Activated CD4-positive, alpha-beta T cell treated with anti-CD3 and anti-CD28 coated beads, Interleukin-2, Interleukin-6, amounts not matched to agents 100 ng/mL and 50 ng/mL, durations not matched to agents 16 hours and 8 hours (primary cell): ENCODE measurements around the gene WNT5B.

Experiments
- DNase-seq: peaks from one replicate; pipeline ENCODE4 v3.0.0-alpha.2; 2020

WNT5B gene

GRCh38 chr12:1630827-1631591 lies 2.0 kb downstream of the WNT5B start:
- DNase-seq, result no peak

- no peak for DNase-seq
Measured at GRCh38 chr12:1632702-1633101, 3.7 kb downstream of the WNT5B start.

- no peak for DNase-seq
Measured at GRCh38 chr12:1633459-1633858, 4.4 kb downstream of the WNT5B start.

- no peak for DNase-seq
Measured at GRCh38 chr12:1634149-1634548, 5.1 kb downstream of the WNT5B start.

- DNase-seq, result peak; percentile 72
Measured at GRCh38 chr12:1634590-1635191, 5.7 kb downstream of the WNT5B start.

GRCh38 chr12:1635301-1636095 lies 6.5 kb downstream of the WNT5B start:
- no peak for DNase-seq

- no peak for DNase-seq
Measured at GRCh38 chr12:1638203-1638602, 9.2 kb downstream of the WNT5B start.

- DNase-seq, result no peak
Measured at GRCh38 chr12:1639538-1639937, 10.5 kb downstream of the WNT5B start.

GRCh38 chr12:1640328-1641234 lies 11.6 kb downstream of the WNT5B start:
- no peak for DNase-seq

GRCh38 chr12:1642513-1642912 lies 13.5 kb downstream of the WNT5B start:
- no peak for DNase-seq

GRCh38 chr12:1643043-1643442 lies 14.0 kb downstream of the WNT5B start:
- DNase-seq, result no peak

- DNase-seq, result no peak
Measured at GRCh38 chr12:1643905-1644533, 15.0 kb downstream of the WNT5B start.

GRCh38 chr12:1644534-1645438 lies 15.8 kb downstream of the WNT5B start:
- no peak for DNase-seq

- DNase-seq, result no peak
Measured at GRCh38 chr12:1645819-1646218, 16.8 kb downstream of the WNT5B start.

GRCh38 chr12:1646569-1647284 lies 17.7 kb downstream of the WNT5B start:
- DNase-seq, result no peak

GRCh38 chr12:1647285-1647669 lies 18.2 kb downstream of the WNT5B start:
- DNase-seq, result no peak

GRCh38 chr12:1650260-1650977 lies 21.4 kb downstream of the WNT5B start:
- no peak for DNase-seq

- DNase-seq, result no peak
Measured at GRCh38 chr12:1650978-1651361, 21.9 kb downstream of the WNT5B start.

GRCh38 chr12:1651946-1652345 lies 22.9 kb downstream of the WNT5B start:
- no peak for DNase-seq

- no peak for DNase-seq
Measured at GRCh38 chr12:1655225-1655788, 26.3 kb downstream of the WNT5B start.
